Measurements from ENCODE around the gene SLC44A1. TPM values are rescaled to one million over a fixed set of nuclear protein-coding genes. Genes with fewer than 3 reads are reported as not detected.

The SLC44A1 gene
- total and polyA plus RNA-seq, 10 of the 15 experiments (the other 5 are each of a cell fraction or from before 2014, with no cell fraction given): 2.4 to 21.2 (median 12.4) TPM

- ATAC-seq: no peak
- peaks cover 20% of the 10 kb centered on the region for H3K79me2 ChIP-seq (ENCODE audit: control insufficient read depth, insufficient read depth, low read length)
- BruUV-seq (replicated peaks): no TSS peak
- no peak for DNase-seq (ENCODE audit: low read depth, low spot score)
- H3K4me2 ChIP-seq (ENCODE audit: control insufficient read depth, insufficient read depth): no peak overlapping the region
- FAIRE-seq: no peak
- TF ChIP-seq NR2F1 (conservative IDR thresholded peaks at IDR 0.05): no peak
- TF ChIP-seq BCL11A (IDR thresholded peaks at IDR 0.05; ENCODE audit: low read depth, low read length): no peak
- no peak overlapping the region for H2AFZ ChIP-seq (ENCODE audit: control insufficient read depth, low read depth, low read length)
- no peaks in the 10 kb centered on the region for H4K20me1 ChIP-seq (ENCODE audit: control insufficient read depth, insufficient read depth)
- in situ Hi-C loops (cut with MboI) (no loop called here), intact Hi-C loops (cut with micrococcal nuclease; ENCODE audit: unreplicated experiment) (no loop called here)
- ChIA-PET POLR2A (no interaction called here), RAD21 (ENCODE audit: unreplicated experiment) (no interaction called here), SMC1A (ENCODE audit: uncharacterized antibody, unreplicated experiment) (interaction anchor here (1.0 to 2.1 kb wide), 2 partner anchors 10 to 23 kb away, joined by 4 to 13 read pairs; no protein-coding TSS in a partner anchor), CTCF (interaction anchor here (1.4 to 1.5 kb wide), 2 partner anchors 10 to 14 kb away, joined by 3 to 6 read pairs; no protein-coding TSS in a partner anchor)
- H3K9ac ChIP-seq (ENCODE audit: control insufficient read depth, insufficient read depth, low read length): no peak overlapping the region
- WGBS (ENCODE audit: insufficient coverage, insufficient replicate concordance, low lambda C conversion rate, missing lambda C conversion rate): 57% methylated on average over 2 of the region's 2 CpGs
- peaks cover 0 to 3% of the 10 kb centered on the region in 2 experiments; a peak in 3 of 4 replicates for H3K36me3 ChIP-seq (ENCODE audit: control insufficient read depth in 2 of 2, insufficient read depth in 2 of 2, low read length in 1 of 2)
- H3K27me3 ChIP-seq (replicated peaks in 1 of 2; ENCODE audit: control insufficient read depth in 2 of 2, insufficient read depth in 2 of 2, low read length in 1 of 2): no peaks in the 10 kb centered on the region
- H3K9me3 ChIP-seq (replicated peaks; ENCODE audit: control insufficient read depth, insufficient read depth, low read length): peaks cover 12% of the 10 kb centered on the region
- H3K27ac ChIP-seq (ENCODE audit: control insufficient read depth, insufficient read depth): no peak overlapping the region
- H3K4me1 ChIP-seq (ENCODE audit: control insufficient read depth, insufficient read depth, low read length): no peaks in the 10 kb centered on the region
- no peak overlapping the region for H3K4me3 ChIP-seq
Observed at GRCh38 chr9:105459336-105459735, 214.9 kb downstream of the SLC44A1 start.

DNA sequence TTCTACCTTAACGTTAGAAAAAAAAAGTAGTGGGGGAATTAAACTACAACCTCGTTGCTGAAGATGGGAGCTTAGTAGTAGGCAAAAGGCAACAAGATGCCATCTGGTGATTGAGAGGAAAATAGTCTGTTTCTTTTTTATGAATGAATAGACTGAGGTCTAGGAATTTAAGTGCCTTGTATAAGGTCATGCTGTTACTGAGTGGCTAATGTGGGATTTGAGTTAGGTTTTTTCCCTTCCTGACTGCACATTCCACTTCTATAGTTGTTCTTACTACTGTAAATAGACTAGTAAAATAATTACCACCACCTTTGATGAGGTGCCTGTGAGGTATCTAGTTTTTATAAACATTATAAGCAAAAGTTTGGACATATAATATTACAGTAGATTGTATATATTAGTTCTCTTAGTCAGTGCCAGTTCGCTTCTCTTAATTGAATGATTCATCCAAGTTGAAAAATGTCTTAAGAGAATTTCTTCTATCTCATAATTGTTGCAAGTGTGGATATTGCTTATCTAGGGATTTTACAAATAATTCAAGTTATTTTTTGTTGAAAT, 222.5 kb downstream of the SLC44A1 start:
- no peak for FAIRE-seq
- H4K20me1 ChIP-seq (ENCODE audit: control insufficient read depth, insufficient read depth): no peaks in the 10 kb centered on the region
- no peaks in the 10 kb centered on the region for H3K4me1 ChIP-seq (ENCODE audit: control insufficient read depth, insufficient read depth, low read length)
- CTCF ChIA-PET: interaction anchor here (0.6 to 1.0 kb wide), 3 partner anchors 8 to 197 kb away, joined by 3 to 4 read pairs (median 3); no protein-coding TSS in a partner anchor
- SMC1A ChIA-PET (ENCODE audit: uncharacterized antibody, unreplicated experiment): interaction anchor here (0.7 to 1.6 kb wide), 3 partner anchors 14 to 33 kb away, joined by 3 to 4 read pairs (median 3); no protein-coding TSS in a partner anchor
- peaks cover 0 to 7% of the 10 kb centered on the region in 2 experiments; a peak in 3 of 4 replicates for H3K36me3 ChIP-seq (ENCODE audit: control insufficient read depth in 2 of 2, insufficient read depth in 2 of 2, low read length in 1 of 2)
- H3K27me3 ChIP-seq (replicated peaks in 1 of 2; ENCODE audit: control insufficient read depth in 2 of 2, insufficient read depth in 2 of 2, low read length in 1 of 2): no peaks in the 10 kb centered on the region
- no peak overlapping the region for H3K4me3 ChIP-seq
- no peaks in the 10 kb centered on the region for H3K9me3 ChIP-seq (replicated peaks; ENCODE audit: control insufficient read depth, insufficient read depth, low read length)
- POLR2A ChIA-PET: interaction anchor here (0.7 kb wide), 1 partner anchor 1710 kb away, joined by 3 read pairs; no protein-coding TSS in a partner anchor
- in situ Hi-C loops (cut with MboI) (no loop called here), intact Hi-C loops (cut with micrococcal nuclease; ENCODE audit: unreplicated experiment) (no loop called here)
- DNase-seq (ENCODE audit: low read depth, low spot score): no peak
- no peak overlapping the region for H2AFZ ChIP-seq (ENCODE audit: control insufficient read depth, low read depth, low read length)
- H3K4me2 ChIP-seq (ENCODE audit: control insufficient read depth, insufficient read depth): no peak overlapping the region
- H3K79me2 ChIP-seq (ENCODE audit: control insufficient read depth, insufficient read depth, low read length): no peaks in the 10 kb centered on the region
- BruUV-seq (replicated peaks): no TSS peak
- no peak for ATAC-seq
- no peak overlapping the region for H3K27ac ChIP-seq (ENCODE audit: control insufficient read depth, insufficient read depth)
- RAD21 ChIA-PET (ENCODE audit: unreplicated experiment): interaction anchor here (1.0 kb wide), 1 partner anchor 23 kb away, joined by 3 read pairs; no protein-coding TSS in a partner anchor
- no peak overlapping the region for H3K9ac ChIP-seq (ENCODE audit: control insufficient read depth, insufficient read depth, low read length)
- WGBS (ENCODE audit: insufficient coverage, insufficient replicate concordance, low lambda C conversion rate, missing lambda C conversion rate): 83% methylated on average over 3 of the region's 3 CpGs
- no peak for TF ChIP-seq YY1 (IDR thresholded peaks at IDR 0.05; ENCODE audit: low read depth, low read length)
- no peak for TF ChIP-seq SRF (IDR thresholded peaks at IDR 0.05; ENCODE audit: low read depth in 2 of 2, low read length in 2 of 2)
- TF ChIP-seq ASH2L (IDR thresholded peaks at IDR 0.05; ENCODE audit: borderline replicate concordance, low read depth): no peak
- TF ChIP-seq, protein P1, sequence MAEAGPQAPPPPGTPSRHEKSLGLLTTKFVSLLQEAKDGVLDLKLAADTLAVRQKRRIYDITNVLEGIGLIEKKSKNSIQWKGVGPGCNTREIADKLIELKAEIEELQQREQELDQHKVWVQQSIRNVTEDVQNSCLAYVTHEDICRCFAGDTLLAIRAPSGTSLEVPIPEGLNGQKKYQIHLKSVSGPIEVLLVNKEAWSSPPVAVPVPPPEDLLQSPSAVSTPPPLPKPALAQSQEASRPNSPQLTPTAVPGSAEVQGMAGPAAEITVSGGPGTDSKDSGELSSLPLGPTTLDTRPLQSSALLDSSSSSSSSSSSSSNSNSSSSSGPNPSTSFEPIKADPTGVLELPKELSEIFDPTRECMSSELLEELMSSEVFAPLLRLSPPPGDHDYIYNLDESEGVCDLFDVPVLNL (IDR thresholded peaks at IDR 0.05; ENCODE audit: low read depth, low read length): no peak
- no peak for TF ChIP-seq POLR2A (IDR thresholded peaks at IDR 0.05; ENCODE audit: low read depth, low read length)
- no peak for TF ChIP-seq TARDBP (IDR thresholded peaks at IDR 0.05; ENCODE audit: borderline replicate concordance)
- TF ChIP-seq MYB (IDR thresholded peaks at IDR 0.05; ENCODE audit: borderline replicate concordance, low read depth, low read length): no peak
- TF ChIP-seq JUND (IDR thresholded peaks at IDR 0.05; ENCODE audit: low read depth, low read length): no peak
- TF ChIP-seq EGR1 (IDR thresholded peaks at IDR 0.05; ENCODE audit: borderline replicate concordance in 1 of 2, low read depth in 2 of 2, low read length in 2 of 2): no peak
- TF ChIP-seq, protein P2, sequence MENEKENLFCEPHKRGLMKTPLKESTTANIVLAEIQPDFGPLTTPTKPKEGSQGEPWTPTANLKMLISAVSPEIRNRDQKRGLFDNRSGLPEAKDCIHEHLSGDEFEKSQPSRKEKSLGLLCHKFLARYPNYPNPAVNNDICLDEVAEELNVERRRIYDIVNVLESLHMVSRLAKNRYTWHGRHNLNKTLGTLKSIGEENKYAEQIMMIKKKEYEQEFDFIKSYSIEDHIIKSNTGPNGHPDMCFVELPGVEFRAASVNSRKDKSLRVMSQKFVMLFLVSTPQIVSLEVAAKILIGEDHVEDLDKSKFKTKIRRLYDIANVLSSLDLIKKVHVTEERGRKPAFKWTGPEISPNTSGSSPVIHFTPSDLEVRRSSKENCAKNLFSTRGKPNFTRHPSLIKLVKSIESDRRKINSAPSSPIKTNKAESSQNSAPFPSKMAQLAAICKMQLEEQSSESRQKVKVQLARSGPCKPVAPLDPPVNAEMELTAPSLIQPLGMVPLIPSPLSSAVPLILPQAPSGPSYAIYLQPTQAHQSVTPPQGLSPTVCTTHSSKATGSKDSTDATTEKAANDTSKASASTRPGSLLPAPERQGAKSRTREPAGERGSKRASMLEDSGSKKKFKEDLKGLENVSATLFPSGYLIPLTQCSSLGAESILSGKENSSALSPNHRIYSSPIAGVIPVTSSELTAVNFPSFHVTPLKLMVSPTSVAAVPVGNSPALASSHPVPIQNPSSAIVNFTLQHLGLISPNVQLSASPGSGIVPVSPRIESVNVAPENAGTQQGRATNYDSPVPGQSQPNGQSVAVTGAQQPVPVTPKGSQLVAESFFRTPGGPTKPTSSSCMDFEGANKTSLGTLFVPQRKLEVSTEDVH (IDR thresholded peaks at IDR 0.05; ENCODE audit: low read depth, partially characterized antibody): no peak

Measured in GM12878 (cell line).